ENCODE data around the gene ATXN2L. TPM values are rescaled to one million over a fixed set of nuclear protein-coding genes. Genes with fewer than 3 reads are reported as not detected.
"Not testable (repeated sequence)": the region's sequence is repeated elsewhere in the genome, so short reads cannot be mapped to it uniquely, and the experiment has no call there.

The ATXN2L gene
- total and polyA plus RNA-seq, 2 experiments from 2014 or later = 50.4 to 124 TPM

- H3K9me2 ChIP-seq (replicated peaks; ENCODE audit: insufficient read depth) = no peaks in the 10 kb centered on the region
- no peak overlapping the region for H3K4me3 ChIP-seq
- no peak overlapping the region for H3K4me2 ChIP-seq
- H4K20me1 ChIP-seq (ENCODE audit: insufficient read depth, poor library complexity, severe bottlenecking) = peaks cover 1% of the 10 kb centered on the region
- peak overlapping the region; percentile 12 for H3K27ac ChIP-seq
- peak; percentile 37 for DNase-seq (ENCODE audit: low spot score)
- H3K79me2 ChIP-seq = peaks cover 26% of the 10 kb centered on the region
- H3K36me3 ChIP-seq (replicated peaks; ENCODE audit: insufficient read depth, low read depth) = no peaks in the 10 kb centered on the region
- H2AFZ ChIP-seq = no peak overlapping the region
- TF ChIP-seq EZH2phosphoT487 (IDR thresholded peaks at IDR 0.05; ENCODE audit: low read depth, severe bottlenecking, unreplicated experiment) (no peak), CTCF (IDR thresholded peaks at IDR 0.05; ENCODE audit: poor library complexity) (no peak), EZH2 (IDR thresholded peaks at IDR 0.05; ENCODE audit: borderline replicate concordance) (no peak)
- no peaks in the 10 kb centered on the region for H3K9me3 ChIP-seq (ENCODE audit: low read depth)
- 92% methylated on average over 5 of the region's 5 CpGs for WGBS (ENCODE audit: low lambda C conversion rate, missing lambda C conversion rate)
- H3K27me3 ChIP-seq = no peaks in the 10 kb centered on the region
- H3K4me1 ChIP-seq (ENCODE audit: insufficient read depth) = peaks cover 11% of the 10 kb centered on the region
Measured at GRCh38 chr16:28820016-28820415, 2.8 kb upstream of the ATXN2L start.

- H4K20me1 ChIP-seq (ENCODE audit: insufficient read depth, poor library complexity, severe bottlenecking); H3K9me3 ChIP-seq (ENCODE audit: low read depth); H3K4me2 ChIP-seq; H3K27me3 ChIP-seq; DNase-seq (ENCODE audit: low spot score); H3K4me3 ChIP-seq; H2AFZ ChIP-seq; H3K27ac ChIP-seq; H3K36me3 ChIP-seq (replicated peaks; ENCODE audit: insufficient read depth, low read depth); H3K9me2 ChIP-seq (replicated peaks; ENCODE audit: insufficient read depth): not testable (repeated sequence)
- 94% methylated on average over 13 of the region's 13 CpGs for WGBS (ENCODE audit: low lambda C conversion rate, missing lambda C conversion rate)
- H3K79me2 ChIP-seq = peaks cover 32% of the 10 kb centered on the region
- H3K4me1 ChIP-seq (ENCODE audit: insufficient read depth) = peaks cover 17% of the 10 kb centered on the region
Measured at GRCh38 chr16:28820546-28820945, 2.3 kb upstream of the ATXN2L start.

GRCh38 chr16:28821874-28822519 is 802 bp upstream of the ATXN2L start:
- Histone ChIP-seq H3K36me3 (replicated peaks; ENCODE audit: insufficient read depth, low read depth) (no peaks in the 10 kb centered on the region), H3K9me2 (replicated peaks; ENCODE audit: insufficient read depth) (no peaks in the 10 kb centered on the region), H4K20me1 (ENCODE audit: insufficient read depth, poor library complexity, severe bottlenecking) (peaks cover 21% of the 10 kb centered on the region), H3K9me3 (ENCODE audit: low read depth) (no peaks in the 10 kb centered on the region), H3K27me3 (no peaks in the 10 kb centered on the region), H3K4me1 (ENCODE audit: insufficient read depth) (peaks cover 22% of the 10 kb centered on the region), H3K27ac (peak overlapping the region; percentile 100), H2AFZ (peak overlapping the region; percentile 62), H3K79me2 (peaks cover 46% of the 10 kb centered on the region), H3K4me3 (peak overlapping the region; percentile 99), H3K4me2 (peak overlapping the region; percentile 85)
- WGBS (ENCODE audit: low lambda C conversion rate, missing lambda C conversion rate) = 40% methylated on average over 13 of the region's 13 CpGs
- TF ChIP-seq EZH2 (IDR thresholded peaks at IDR 0.05; ENCODE audit: borderline replicate concordance) = no peak
- no peak for TF ChIP-seq EZH2phosphoT487 (IDR thresholded peaks at IDR 0.05; ENCODE audit: low read depth, severe bottlenecking, unreplicated experiment)
- TF ChIP-seq CTCF (IDR thresholded peaks at IDR 0.05; ENCODE audit: poor library complexity) = no peak
- DNase-seq (ENCODE audit: low spot score) = no peak

DNA sequence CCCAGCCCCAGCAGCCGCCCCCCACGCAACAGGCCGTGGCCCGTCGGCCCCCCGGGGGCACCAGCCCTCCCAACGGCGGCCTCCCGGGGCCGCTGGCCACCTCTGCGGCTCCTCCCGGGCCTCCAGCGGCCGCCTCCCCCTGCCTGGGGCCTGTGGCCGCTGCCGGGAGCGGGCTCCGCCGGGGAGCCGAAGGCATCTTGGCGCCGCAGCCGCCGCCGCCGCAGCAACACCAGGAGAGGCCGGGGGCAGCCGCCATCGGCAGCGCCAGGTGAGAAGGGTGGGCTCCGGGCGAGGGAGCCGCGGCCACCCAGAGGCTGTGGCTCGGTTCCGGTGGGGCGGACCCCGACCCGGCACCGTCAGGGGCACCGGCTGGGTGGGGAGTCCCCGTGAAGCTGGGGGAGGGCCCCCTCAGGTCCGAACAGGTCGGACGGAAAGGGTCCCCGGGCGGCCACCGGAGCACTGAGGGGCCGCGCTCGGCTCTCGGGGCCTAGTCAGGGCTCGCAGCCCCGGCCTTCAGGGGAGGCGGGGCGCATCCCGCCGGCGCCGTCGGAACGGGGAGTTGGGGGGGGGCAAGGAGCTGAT is 583 bp downstream of the ATXN2L start:
- DNase-seq (ENCODE audit: low spot score) = no peak
- Histone ChIP-seq H3K36me3 (replicated peaks; ENCODE audit: insufficient read depth, low read depth) (no peaks in the 10 kb centered on the region), H3K4me2 (peak overlapping the region; percentile 85), H3K9me3 (ENCODE audit: low read depth) (no peaks in the 10 kb centered on the region), H4K20me1 (ENCODE audit: insufficient read depth, poor library complexity, severe bottlenecking) (peaks cover 29% of the 10 kb centered on the region), H3K4me1 (ENCODE audit: insufficient read depth) (peaks cover 22% of the 10 kb centered on the region), H3K4me3 (peak overlapping the region; percentile 99), H3K27ac (peak overlapping the region; percentile 100), H3K9me2 (replicated peaks; ENCODE audit: insufficient read depth) (no peaks in the 10 kb centered on the region), H3K27me3 (no peaks in the 10 kb centered on the region), H3K79me2 (peaks cover 60% of the 10 kb centered on the region), H2AFZ (peak overlapping the region; percentile 47)
- TF ChIP-seq EZH2 (IDR thresholded peaks at IDR 0.05; ENCODE audit: borderline replicate concordance) (no peak), CTCF (IDR thresholded peaks at IDR 0.05; ENCODE audit: poor library complexity) (no peak), EZH2phosphoT487 (IDR thresholded peaks at IDR 0.05; ENCODE audit: low read depth, severe bottlenecking, unreplicated experiment) (no peak)
- 1% methylated on average over 25 of the region's 62 CpGs for WGBS (ENCODE audit: low lambda C conversion rate, missing lambda C conversion rate)
